Prostate gland (tissue), 2 donors: Measurements from ENCODE around the gene RPS27L.

ENCODE experiments used
- CTCF ChIP-seq, 4 experiments: fragments of 200-600 bp in 2 of 4; fragments of 450-650 bp in 2 of 4; sonication (generic) in 2 of 4; IDR thresholded peaks; 1 replicate in 3 of 4; 2 replicates in 1 of 4; pipeline ENCODE4 v1.5.1; 2016 to 2019; ENCODE audit warnings: antibody characterized with exemption in 4 of 4, mild to moderate bottlenecking in 2 of 4, moderate library complexity in 2 of 4
- POLR2A ChIP-seq: fragments of 450-650 bp; IDR thresholded peaks from one replicate; pipeline ENCODE4 v1.6.1; 2016; ENCODE audit warnings: antibody characterized with exemption, mild to moderate bottlenecking
- POLR2AphosphoS5 ChIP-seq: sonication (generic); formaldehyde crosslinking; IDR thresholded peaks from one replicate; pipeline ENCODE4 v1.6.1; 2017; ENCODE audit warnings: antibody characterized with exemption

GRCh38 chr15:63194302-63194701 is 37.0 kb upstream of the RPS27L start:
- TF ChIP-seq POLR2A (no peak), CTCF (IDR thresholded peaks at IDR 0.05) (no peak), POLR2AphosphoS5 (no peak)
